Fibroblast of villous mesenchyme (primary cell): ENCODE measurements around the gene CERT1. TPM values are rescaled to one million over a fixed set of nuclear protein-coding genes. Genes with fewer than 3 reads are reported as not detected.
"Not testable (repeated sequence)": the region's sequence is repeated elsewhere in the genome, so short reads cannot be mapped to it uniquely, and the experiment has no call there.

ENCODE experiments used
- DNase-seq: peaks from one replicate; pipeline ENCODE4 v3.0.0-alpha.2; 2010; ENCODE audit warnings: low read depth
- H3K4me3 ChIP-seq: 2 replicates; pipeline ENCODE4 v1.5.1; 2011; ENCODE audit warnings: low read depth, mild to moderate bottlenecking, low read length
- CTCF ChIP-seq: IDR thresholded peaks from 2 replicates; pipeline ENCODE4 v1.5.1; 2012; ENCODE audit warnings: low read depth, mild to moderate bottlenecking, low read length; ENCODE audit not compliant: insufficient read depth
- total RNA-seq: library from RNA; depleted of rRNA; stranded (reverse); fragments of >200 nt; gene quantifications from 2 replicates; pipeline ENCODE4 v1.2.3, GENCODE V29; 2012

Gene CERT1
- total RNA-seq, 1 donor = 27.2 TPM

- DNase-seq = no peak
- no peak overlapping the region for H3K4me3 ChIP-seq
- no peak for TF ChIP-seq CTCF
These were observed 24.7 kb upstream of the CERT1 start for GRCh38 chr5:75536147-75536546.

GRCh38 chr5:75534734-75535133 is 23.3 kb upstream of the CERT1 start:
- no peak for DNase-seq
- no peak for TF ChIP-seq CTCF
- no peak overlapping the region for H3K4me3 ChIP-seq

GRCh38 chr5:75533716-75534115 is 22.3 kb upstream of the CERT1 start:
- H3K4me3 ChIP-seq, DNase-seq: not testable (repeated sequence)

- DNase-seq = no peak
- H3K4me3 ChIP-seq = no peak overlapping the region
- no peak for TF ChIP-seq CTCF
These were observed 20.8 kb upstream of the CERT1 start for GRCh38 chr5:75532190-75532589.

- H3K4me3 ChIP-seq = no peak overlapping the region
- TF ChIP-seq CTCF = no peak
- no peak for DNase-seq
These were observed 17.8 kb upstream of the CERT1 start for GRCh38 chr5:75529185-75529584.

- no peak for TF ChIP-seq CTCF
- H3K4me3 ChIP-seq = no peak overlapping the region
These were observed 14.6 kb upstream of the CERT1 start for GRCh38 chr5:75526070-75526469.

GRCh38 chr5:75525344-75525743 is 13.9 kb upstream of the CERT1 start:
- no peak for TF ChIP-seq CTCF
- DNase-seq = no peak
- H3K4me3 ChIP-seq = no peak overlapping the region

More at GRCh38 chr5:75526070-75526469, 14.6 kb upstream of the CERT1 start:
- no peak for DNase-seq

- no peak overlapping the region for H3K4me3 ChIP-seq
- no peak for TF ChIP-seq CTCF
- DNase-seq = no peak
These were observed 13.2 kb upstream of the CERT1 start for GRCh38 chr5:75524591-75524990.
